DND-41 (cell line): ENCODE data around the gene TMEM134.

Experiments used
- EZH2 ChIP-seq: IDR thresholded peaks from 3 replicates; pipeline ENCODE4 v1.6.1; 2012; ENCODE audit warnings: borderline replicate concordance, low read depth, mild to moderate bottlenecking, moderate library complexity, low read length, inconsistent platforms; ENCODE audit not compliant: severe bottlenecking
- TF ChIP-seq, protein P1 (sequence below): IDR thresholded peaks from 2 replicates; pipeline ENCODE4 v1.5.1; 2012; ENCODE audit warnings: borderline replicate concordance, low read length, moderate library complexity, mild to moderate bottlenecking; ENCODE audit not compliant: poor library complexity, severe bottlenecking; ENCODE audit errors: extremely low read depth

DNA sequence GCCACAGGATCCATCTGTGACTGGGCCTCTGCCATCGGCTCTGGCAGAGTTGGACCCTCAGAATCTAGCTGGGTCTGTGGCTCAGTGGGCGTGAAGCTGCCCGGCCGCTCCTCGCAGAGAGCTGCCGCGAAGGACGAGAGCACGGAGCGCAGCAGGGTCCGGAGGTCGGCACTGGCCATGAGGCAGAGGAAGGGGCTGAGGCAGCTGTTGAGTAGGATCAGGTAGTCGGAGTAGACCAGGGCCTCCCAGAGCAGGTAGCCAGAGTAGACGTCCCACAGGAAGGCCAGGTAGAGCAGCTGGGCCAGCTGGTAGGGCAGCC, 17.4 kb downstream of the TMEM134 start:
- TF ChIP-seq, protein P1, sequence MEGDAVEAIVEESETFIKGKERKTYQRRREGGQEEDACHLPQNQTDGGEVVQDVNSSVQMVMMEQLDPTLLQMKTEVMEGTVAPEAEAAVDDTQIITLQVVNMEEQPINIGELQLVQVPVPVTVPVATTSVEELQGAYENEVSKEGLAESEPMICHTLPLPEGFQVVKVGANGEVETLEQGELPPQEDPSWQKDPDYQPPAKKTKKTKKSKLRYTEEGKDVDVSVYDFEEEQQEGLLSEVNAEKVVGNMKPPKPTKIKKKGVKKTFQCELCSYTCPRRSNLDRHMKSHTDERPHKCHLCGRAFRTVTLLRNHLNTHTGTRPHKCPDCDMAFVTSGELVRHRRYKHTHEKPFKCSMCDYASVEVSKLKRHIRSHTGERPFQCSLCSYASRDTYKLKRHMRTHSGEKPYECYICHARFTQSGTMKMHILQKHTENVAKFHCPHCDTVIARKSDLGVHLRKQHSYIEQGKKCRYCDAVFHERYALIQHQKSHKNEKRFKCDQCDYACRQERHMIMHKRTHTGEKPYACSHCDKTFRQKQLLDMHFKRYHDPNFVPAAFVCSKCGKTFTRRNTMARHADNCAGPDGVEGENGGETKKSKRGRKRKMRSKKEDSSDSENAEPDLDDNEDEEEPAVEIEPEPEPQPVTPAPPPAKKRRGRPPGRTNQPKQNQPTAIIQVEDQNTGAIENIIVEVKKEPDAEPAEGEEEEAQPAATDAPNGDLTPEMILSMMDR: no peak
- TF ChIP-seq EZH2: no peak
